GM12873 (cell line): ENCODE measurements around the gene CEP164.

ENCODE experiments used
- TF ChIP-seq, protein P1 (sequence below): IDR thresholded peaks from 2 replicates; pipeline ENCODE4 v1.5.1; 2012; ENCODE audit warnings: low read depth, mild to moderate bottlenecking, moderate library complexity, low read length, control low read depth; ENCODE audit not compliant: insufficient read depth; ENCODE audit errors: missing control alignments

CEP164 gene

DNA sequence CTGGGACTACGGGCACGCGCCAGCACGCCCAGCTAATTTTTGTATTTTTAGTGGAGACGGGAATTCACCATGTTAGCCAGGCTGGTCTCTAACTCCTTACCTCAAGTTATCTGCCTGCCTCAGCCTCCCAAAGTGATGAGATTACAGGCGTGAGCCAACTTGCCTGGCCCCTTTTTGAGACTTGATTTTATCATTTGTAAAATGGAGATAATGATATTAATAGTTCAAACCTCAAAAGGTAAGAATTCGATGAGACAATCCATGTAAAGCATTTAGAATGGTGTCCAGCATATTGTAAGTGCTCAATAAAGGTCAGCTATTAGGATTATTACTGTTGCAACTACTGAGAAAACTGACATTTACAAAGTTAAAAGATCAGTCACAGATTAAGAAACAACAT, 8.9 kb upstream of the CEP164 start:
- TF ChIP-seq, protein P1, sequence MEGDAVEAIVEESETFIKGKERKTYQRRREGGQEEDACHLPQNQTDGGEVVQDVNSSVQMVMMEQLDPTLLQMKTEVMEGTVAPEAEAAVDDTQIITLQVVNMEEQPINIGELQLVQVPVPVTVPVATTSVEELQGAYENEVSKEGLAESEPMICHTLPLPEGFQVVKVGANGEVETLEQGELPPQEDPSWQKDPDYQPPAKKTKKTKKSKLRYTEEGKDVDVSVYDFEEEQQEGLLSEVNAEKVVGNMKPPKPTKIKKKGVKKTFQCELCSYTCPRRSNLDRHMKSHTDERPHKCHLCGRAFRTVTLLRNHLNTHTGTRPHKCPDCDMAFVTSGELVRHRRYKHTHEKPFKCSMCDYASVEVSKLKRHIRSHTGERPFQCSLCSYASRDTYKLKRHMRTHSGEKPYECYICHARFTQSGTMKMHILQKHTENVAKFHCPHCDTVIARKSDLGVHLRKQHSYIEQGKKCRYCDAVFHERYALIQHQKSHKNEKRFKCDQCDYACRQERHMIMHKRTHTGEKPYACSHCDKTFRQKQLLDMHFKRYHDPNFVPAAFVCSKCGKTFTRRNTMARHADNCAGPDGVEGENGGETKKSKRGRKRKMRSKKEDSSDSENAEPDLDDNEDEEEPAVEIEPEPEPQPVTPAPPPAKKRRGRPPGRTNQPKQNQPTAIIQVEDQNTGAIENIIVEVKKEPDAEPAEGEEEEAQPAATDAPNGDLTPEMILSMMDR: no peak

DNA sequence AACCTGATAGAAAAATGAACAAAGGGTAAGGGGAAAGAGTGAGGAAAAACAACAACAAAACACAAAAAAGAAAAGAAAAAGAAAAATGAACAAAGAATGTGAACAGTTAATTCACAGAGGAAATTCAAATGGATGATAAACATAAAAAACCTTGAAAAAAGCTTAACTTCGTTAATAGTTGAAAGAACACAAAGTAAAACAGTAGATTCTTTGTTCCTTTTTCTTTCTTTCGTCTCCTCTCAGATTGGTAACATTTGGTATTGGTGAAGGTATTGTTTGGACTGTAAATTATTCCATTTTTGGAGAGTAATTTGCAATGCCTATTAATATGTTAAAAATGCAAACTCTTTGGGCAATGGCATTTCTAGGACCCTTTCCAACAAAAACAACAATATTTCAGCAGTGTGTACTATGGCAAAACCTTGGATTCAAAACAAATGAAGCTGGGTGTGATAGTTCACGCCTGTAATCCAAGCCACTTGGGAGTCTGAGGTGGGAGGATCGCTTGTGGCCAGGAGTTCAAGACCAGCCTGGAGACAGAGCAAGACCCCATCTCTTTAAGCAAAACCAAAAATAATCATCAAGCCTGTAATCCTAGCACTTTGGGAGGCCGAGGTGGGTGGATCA, 8.3 kb upstream of the CEP164 start:
- TF ChIP-seq, protein P1: no peak

DNA sequence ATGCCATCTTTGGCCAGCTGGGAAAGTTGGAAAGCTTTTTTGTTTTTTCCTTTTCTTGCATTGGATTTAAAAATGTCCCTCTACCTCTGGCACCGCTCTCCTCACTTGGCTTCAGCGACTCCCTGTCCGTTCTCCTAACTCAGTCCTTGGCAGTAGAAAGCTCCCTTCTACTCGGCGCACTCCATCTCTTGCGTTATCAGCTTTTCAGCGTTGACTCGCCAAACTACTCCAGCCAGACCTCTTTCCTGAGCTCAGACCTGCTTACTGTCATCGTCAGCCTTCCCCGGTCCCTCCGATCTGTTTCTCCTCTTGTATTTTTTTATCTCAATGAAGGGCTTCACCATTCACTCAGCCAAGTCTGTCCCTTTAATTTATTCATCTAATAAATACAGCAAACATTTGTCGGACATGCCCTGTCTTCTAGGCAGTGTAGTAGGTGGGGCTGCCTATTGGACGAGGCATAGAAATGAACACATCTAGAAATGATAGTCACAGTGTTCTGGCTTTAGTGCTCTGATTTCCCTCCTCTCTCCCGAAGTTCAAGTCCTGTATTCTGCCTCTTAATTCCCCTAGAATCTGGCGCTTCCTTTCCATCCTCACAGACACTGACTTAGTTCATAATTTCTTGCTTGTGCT, 839 bp downstream of the CEP164 start:
- TF ChIP-seq, protein P1: no peak

DNA sequence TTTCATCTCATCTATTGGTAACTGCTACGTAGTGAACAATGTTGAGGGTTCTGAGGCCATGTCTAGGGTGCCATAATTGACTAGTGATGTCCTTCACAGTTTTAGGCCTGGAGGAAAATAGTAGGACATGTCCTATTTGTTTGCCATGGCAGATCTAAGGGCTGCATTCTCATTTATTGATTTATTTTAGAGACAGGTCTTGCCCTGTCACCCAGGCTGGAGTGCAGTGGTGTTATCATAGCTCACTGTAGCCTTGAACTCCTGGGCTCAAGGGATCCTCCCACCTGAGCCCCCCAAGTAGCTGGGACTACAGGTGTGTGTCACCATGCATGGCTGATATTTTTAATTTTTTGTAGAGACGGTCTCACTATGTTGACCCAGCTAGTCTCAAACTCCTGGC, 5.2 kb downstream of the CEP164 start:
- TF ChIP-seq, protein P1: no peak

DNA sequence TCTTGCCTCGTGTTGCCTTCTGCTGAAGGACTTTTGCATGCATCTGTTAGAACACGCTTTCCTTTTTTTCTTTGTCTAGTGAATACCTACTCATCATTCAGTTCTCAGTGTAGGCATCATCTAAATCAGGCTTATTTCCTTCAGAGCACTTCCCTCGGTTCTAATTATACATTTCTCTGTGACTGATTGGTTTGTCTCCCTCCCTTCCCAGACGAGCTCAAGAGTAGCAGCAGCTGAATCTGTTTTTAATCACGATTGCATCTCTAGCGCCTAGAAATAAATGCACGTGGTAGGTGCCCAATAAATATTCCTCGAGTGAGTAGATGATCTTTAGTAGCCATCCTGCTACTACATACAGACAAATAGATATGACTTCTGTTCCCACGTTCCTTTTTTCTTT, 6.3 kb downstream of the CEP164 start:
- TF ChIP-seq, protein P1: no peak

DNA sequence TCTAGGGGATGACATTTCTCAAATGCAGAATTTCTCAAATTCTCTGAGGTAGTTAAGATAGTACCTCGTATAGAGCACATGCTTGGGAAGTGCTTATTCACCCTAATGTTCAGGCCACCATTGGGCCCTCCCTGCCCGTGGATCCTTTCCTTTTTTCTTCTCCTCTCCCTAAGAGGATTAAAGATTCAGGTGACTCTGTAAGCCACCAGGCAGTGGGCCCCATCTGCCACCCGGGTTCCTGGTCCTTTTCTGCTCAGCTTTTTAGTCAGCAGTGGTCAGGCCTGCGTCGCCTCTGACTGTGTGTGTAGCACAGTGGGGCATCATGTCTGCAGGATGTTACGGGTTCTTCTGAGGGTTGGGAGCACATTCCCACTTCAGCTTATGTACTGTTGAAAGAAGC, 7.2 kb downstream of the CEP164 start:
- TF ChIP-seq, protein P1: no peak

DNA sequence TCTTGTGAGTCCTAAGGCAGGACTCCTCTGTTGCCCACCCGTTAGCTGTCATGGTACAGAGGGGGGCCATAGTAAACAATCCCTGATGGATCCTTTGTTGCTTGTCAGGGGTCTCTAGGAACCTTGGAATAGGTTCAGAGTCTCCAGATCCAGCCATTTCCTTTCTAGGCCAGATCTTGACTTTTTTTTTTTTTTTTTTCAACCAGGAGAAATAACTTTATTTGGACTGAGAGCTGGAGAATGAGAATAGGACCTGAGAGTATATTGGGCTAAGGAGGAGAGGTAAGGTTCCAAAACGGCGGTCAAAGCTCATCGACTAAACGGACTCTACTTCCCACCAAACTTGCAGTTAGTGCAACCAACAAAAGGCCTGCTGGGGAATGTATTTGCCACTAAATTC, 7.7 kb downstream of the CEP164 start:
- TF ChIP-seq, protein P1: no peak

DNA sequence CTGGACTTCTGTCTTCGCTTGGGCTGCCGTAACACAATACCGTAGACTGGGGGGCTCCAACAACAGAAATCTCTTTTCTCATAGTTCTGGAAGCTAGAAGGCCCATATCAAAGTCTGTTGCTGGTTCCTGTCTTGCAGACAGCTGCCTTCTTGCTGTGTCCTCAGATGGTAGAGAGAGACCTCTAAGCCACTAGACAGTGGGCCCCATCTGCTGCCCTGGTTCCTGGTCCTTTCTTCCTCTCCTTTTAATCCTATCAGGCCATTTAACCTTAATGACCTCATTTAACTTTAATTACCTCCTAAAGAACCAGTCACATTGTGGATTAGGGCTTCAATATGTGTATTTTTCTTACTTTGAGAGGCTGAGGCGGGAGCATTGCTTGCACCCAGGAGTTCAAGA, 9.4 kb downstream of the CEP164 start:
- TF ChIP-seq, protein P1: no peak
